BJ (cell line): ENCODE results near the gene PON3. TPM values are rescaled to one million over a fixed set of nuclear protein-coding genes. Genes with fewer than 3 reads are reported as not detected.

Source experiments
- CTCF ChIA-PET: fragments of 350-600 bp; formaldehyde crosslinking; extraction: SDS; loops from one replicate; lab custom pipeline; 2021; ENCODE audit warnings: antibody characterized with exemption, inconsistent platforms; lab: Yijun Ruan, JAX
- POLR2A ChIA-PET: fragments of 300-600 bp; sonication (Branson Sonifier 250); formaldehyde crosslinking; extraction: SDS; loops from one replicate; lab custom pipeline; 2021; ENCODE audit warnings: antibody characterized with exemption; lab: Charles Lee
- DNase-seq: peaks from one replicate; pipeline ENCODE4 v3.0.0-alpha.2; 2011; ENCODE audit warnings: low read depth
- H3K27me3 ChIP-seq: 2 replicates; pipeline ENCODE4 v1.6.0; 2011; ENCODE audit warnings: low read length; ENCODE audit not compliant: control insufficient read depth, insufficient read depth
- H3K36me3 ChIP-seq: 2 replicates; pipeline ENCODE4 v1.5.1; 2011; ENCODE audit warnings: low read length; ENCODE audit not compliant: control insufficient read depth, insufficient read depth
- H3K4me3 ChIP-seq: 2 replicates; pipeline ENCODE4 v1.5.1; 2011; ENCODE audit warnings: low read depth, mild to moderate bottlenecking, control low read depth, low read length
- CTCF ChIP-seq: IDR thresholded peaks from 2 replicates; pipeline ENCODE4 v1.5.1; 2011; ENCODE audit warnings: low read depth, mild to moderate bottlenecking, control low read depth, inconsistent platforms, low read length, moderate library complexity; ENCODE audit not compliant: insufficient read depth
- polyA plus RNA-seq: library from polyadenylated mRNA; depleted of rRNA; stranded (reverse); fragments of >200 nt; gene quantifications from 2 replicates; pipeline ENCODE4 v1.2.3, GENCODE V29; 2011

Gene PON3
- polyA plus RNA-seq, 1 experiment: not detected

GRCh38 chr7:95412075-95412474 lies 15.9 kb upstream of the PON3 start:
- DNase-seq: no peak
- Histone ChIP-seq H3K4me3 (no peak overlapping the region), H3K36me3 (no peaks in the 10 kb centered on the region), H3K27me3 (no peaks in the 10 kb centered on the region)
- no peak for TF ChIP-seq CTCF
- CTCF ChIA-PET: no interaction called here
- POLR2A ChIA-PET: no interaction called here

GRCh38 chr7:95411666-95412065 lies 15.5 kb upstream of the PON3 start:
- POLR2A ChIA-PET: no interaction called here

GRCh38 chr7:95411036-95411435 lies 14.9 kb upstream of the PON3 start:
- ChIA-PET POLR2A (no interaction called here), CTCF (no interaction called here)

More at GRCh38 chr7:95411666-95412065, 15.5 kb upstream of the PON3 start:
- DNase-seq: no peak
- Histone ChIP-seq H3K4me3 (no peak overlapping the region), H3K36me3 (no peaks in the 10 kb centered on the region), H3K27me3 (no peaks in the 10 kb centered on the region)
- no peak for TF ChIP-seq CTCF
- CTCF ChIA-PET: no interaction called here

GRCh38 chr7:95407751-95408150 lies 11.6 kb upstream of the PON3 start:
- ChIA-PET POLR2A (no interaction called here), CTCF (no interaction called here)
- TF ChIP-seq CTCF: no peak
- Histone ChIP-seq H3K4me3 (no peak overlapping the region), H3K36me3 (0 out of 2 replicates have a peak, but pooled peaks cover 2% of the 10 kb centered on the region), H3K27me3 (no peaks in the 10 kb centered on the region)
- no peak for DNase-seq

More at GRCh38 chr7:95411036-95411435, 14.9 kb upstream of the PON3 start:
- no peak for TF ChIP-seq CTCF
- no peak for DNase-seq
- H3K4me3 ChIP-seq: no peak overlapping the region
- no peaks in the 10 kb centered on the region for H3K36me3 ChIP-seq
- H3K27me3 ChIP-seq: no peaks in the 10 kb centered on the region

- DNase-seq: no peak
- POLR2A ChIA-PET: interaction anchor here (0.7 kb wide), 1 partner anchor 66 kb away, joined by 5 read pairs; no protein-coding TSS in a partner anchor
- no peak overlapping the region for H3K4me3 ChIP-seq
- no peak for TF ChIP-seq CTCF
- no peaks in the 10 kb centered on the region for H3K27me3 ChIP-seq
- CTCF ChIA-PET: interaction anchor here (1.1 kb wide), 1 partner anchor 70 kb away, joined by 3 read pairs; no protein-coding TSS in a partner anchor
- 0 out of 2 replicates have a peak, but pooled peaks cover 2% of the 10 kb centered on the region for H3K36me3 ChIP-seq
Observed at GRCh38 chr7:95405800-95406199, 9.6 kb upstream of the PON3 start.
